ENCODE results near the gene CFAP58. TPM values are rescaled to one million over a fixed set of nuclear protein-coding genes. Genes with fewer than 3 reads are reported as not detected.
"Not testable (repeated sequence)": the region's sequence is repeated elsewhere in the genome, so short reads cannot be mapped to it uniquely, and the experiment has no call there.

The CFAP58 gene
- total RNA-seq, 2 donors from 2014 or later: 0.68 to 0.97 TPM

DNA sequence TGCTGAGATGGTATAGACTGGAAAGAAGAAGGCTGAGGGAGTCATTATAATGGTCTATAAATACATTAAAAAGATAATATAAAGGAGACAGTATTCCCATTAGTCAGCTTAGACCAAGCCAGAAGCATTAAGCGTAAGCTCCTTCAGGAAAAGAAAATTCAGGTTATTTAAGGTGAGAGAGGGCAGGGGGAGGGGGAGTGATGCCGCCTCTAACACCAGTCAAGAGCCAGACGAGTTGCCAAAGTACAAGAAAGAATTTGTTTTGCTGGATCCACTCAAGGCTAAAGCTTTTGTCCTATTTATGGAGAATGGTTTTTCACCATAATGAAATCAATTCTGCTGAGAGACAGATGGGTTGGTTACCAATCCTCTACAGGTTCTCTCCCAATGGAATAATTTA, 99.3 kb downstream of the CFAP58 start:
- no peaks in the 10 kb centered on the region for H3K36me3 Mint-ChIP-seq (ENCODE audit: low read depth)
- 80% methylated on average over 1 to 3 of the region's 3 CpGs for WGBS, 2 experiments (ENCODE audit: insufficient coverage in 1 of 2, insufficient read length in 1 of 2)
- H3K4me3 Mint-ChIP-seq: no peak overlapping the region

GRCh38 chr10:104456802-104457542, 103.3 kb downstream of the CFAP58 start:
- WGBS, 2 experiments (ENCODE audit: insufficient coverage in 1 of 2, insufficient read length in 1 of 2): 89 to 94% methylated on average over 3 to 8 of the region's 8 CpGs

More for the DNA sequence above, 99.3 kb downstream of the CFAP58 start:
- H3K27ac ChIP-seq (ENCODE audit: low read depth, low read length): no peak overlapping the region
- no peaks in the 10 kb centered on the region for H3K4me1 ChIP-seq (ENCODE audit: control insufficient read depth, insufficient read depth, low read length)
- Mint-ChIP-seq H3K27ac (no peak overlapping the region), H3K27me3 (ENCODE audit: insufficient read depth) (no peaks in the 10 kb centered on the region), H3K4me1 (peaks cover 15% of the 10 kb centered on the region), H3K9me3 (no peaks in the 10 kb centered on the region)
- no peaks in the 10 kb centered on the region for H3K27me3 ChIP-seq (ENCODE audit: control insufficient read depth, insufficient read depth, low read length, poor library complexity, severe bottlenecking)
- H3K4me3 ChIP-seq (ENCODE audit: low read length): no peak overlapping the region
- TF ChIP-seq, protein P1, sequence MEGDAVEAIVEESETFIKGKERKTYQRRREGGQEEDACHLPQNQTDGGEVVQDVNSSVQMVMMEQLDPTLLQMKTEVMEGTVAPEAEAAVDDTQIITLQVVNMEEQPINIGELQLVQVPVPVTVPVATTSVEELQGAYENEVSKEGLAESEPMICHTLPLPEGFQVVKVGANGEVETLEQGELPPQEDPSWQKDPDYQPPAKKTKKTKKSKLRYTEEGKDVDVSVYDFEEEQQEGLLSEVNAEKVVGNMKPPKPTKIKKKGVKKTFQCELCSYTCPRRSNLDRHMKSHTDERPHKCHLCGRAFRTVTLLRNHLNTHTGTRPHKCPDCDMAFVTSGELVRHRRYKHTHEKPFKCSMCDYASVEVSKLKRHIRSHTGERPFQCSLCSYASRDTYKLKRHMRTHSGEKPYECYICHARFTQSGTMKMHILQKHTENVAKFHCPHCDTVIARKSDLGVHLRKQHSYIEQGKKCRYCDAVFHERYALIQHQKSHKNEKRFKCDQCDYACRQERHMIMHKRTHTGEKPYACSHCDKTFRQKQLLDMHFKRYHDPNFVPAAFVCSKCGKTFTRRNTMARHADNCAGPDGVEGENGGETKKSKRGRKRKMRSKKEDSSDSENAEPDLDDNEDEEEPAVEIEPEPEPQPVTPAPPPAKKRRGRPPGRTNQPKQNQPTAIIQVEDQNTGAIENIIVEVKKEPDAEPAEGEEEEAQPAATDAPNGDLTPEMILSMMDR (conservative IDR thresholded peaks at IDR 0.05): no peak
- no peak for DNase-seq
- H3K9ac ChIP-seq (ENCODE audit: extremely low read depth, low read length, poor library complexity, severe bottlenecking): no peak overlapping the region
- no peaks in the 10 kb centered on the region for H3K36me3 ChIP-seq (ENCODE audit: control insufficient read depth, insufficient read depth, low read length)
- H3K9me3 ChIP-seq (ENCODE audit: control insufficient read depth, low read length): no peaks in the 10 kb centered on the region

DNA sequence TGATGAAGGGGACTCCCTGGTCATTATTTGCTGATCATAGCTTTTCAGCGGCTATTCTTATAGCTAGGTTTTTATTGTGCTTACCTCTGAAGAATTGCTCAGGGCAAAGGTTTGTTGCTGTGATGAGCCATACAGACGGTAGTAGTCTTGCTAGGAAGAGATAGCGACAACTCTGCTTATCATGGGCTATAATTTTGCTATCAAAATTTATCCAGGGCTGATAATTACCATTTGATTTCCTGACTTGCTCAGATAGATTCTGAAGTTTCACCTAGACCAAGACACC, 103.9 kb downstream of the CFAP58 start:
- Mint-ChIP-seq H3K27ac (no peak overlapping the region), H3K36me3 (ENCODE audit: low read depth) (peaks cover 2% of the 10 kb centered on the region), H3K4me1 (peaks cover 16% of the 10 kb centered on the region), H3K4me3 (no peak overlapping the region), H3K27me3 (ENCODE audit: insufficient read depth) (peaks cover 3% of the 10 kb centered on the region), H3K9me3 (peaks cover 23% of the 10 kb centered on the region)
- Histone ChIP-seq H3K4me1 (ENCODE audit: control insufficient read depth, insufficient read depth, low read length) (no peaks in the 10 kb centered on the region), H3K9ac (ENCODE audit: extremely low read depth, low read length, poor library complexity, severe bottlenecking) (no peak overlapping the region), H3K4me3 (ENCODE audit: low read length) (no peak overlapping the region), H3K27me3 (ENCODE audit: control insufficient read depth, insufficient read depth, low read length, poor library complexity, severe bottlenecking) (no peaks in the 10 kb centered on the region), H3K9me3 (ENCODE audit: control insufficient read depth, low read length) (peaks cover 14% of the 10 kb centered on the region), H3K36me3 (ENCODE audit: control insufficient read depth, insufficient read depth, low read length) (no peaks in the 10 kb centered on the region), H3K27ac (ENCODE audit: low read depth, low read length) (no peak overlapping the region)
- WGBS, 2 experiments (ENCODE audit: insufficient coverage in 1 of 2, insufficient read length in 1 of 2): 96% methylated on average over 3 of the region's 3 CpGs; no CpG with 5 or more reads in 1 of the 2 experiments
- DNase-seq: no peak
- TF ChIP-seq, protein P1 (conservative IDR thresholded peaks at IDR 0.05): no peak

More at GRCh38 chr10:104456802-104457542, 103.3 kb downstream of the CFAP58 start:
- Histone ChIP-seq H3K4me1 (ENCODE audit: control insufficient read depth, insufficient read depth, low read length) (no peaks in the 10 kb centered on the region), H3K9me3 (ENCODE audit: control insufficient read depth, low read length) (peaks cover 9% of the 10 kb centered on the region), H3K9ac (ENCODE audit: extremely low read depth, low read length, poor library complexity, severe bottlenecking) (no peak overlapping the region), H3K27ac (ENCODE audit: low read depth, low read length) (no peak overlapping the region), H3K4me3 (ENCODE audit: low read length) (no peak overlapping the region), H3K36me3 (ENCODE audit: control insufficient read depth, insufficient read depth, low read length) (no peaks in the 10 kb centered on the region), H3K27me3 (ENCODE audit: control insufficient read depth, insufficient read depth, low read length, poor library complexity, severe bottlenecking) (no peaks in the 10 kb centered on the region)
- H3K4me3 Mint-ChIP-seq: no peak overlapping the region
- H3K9me3 Mint-ChIP-seq: peaks cover 19% of the 10 kb centered on the region
- peaks cover 3% of the 10 kb centered on the region for H3K27me3 Mint-ChIP-seq (ENCODE audit: insufficient read depth)
- TF ChIP-seq, protein P1 (conservative IDR thresholded peaks at IDR 0.05): no peak
- no peak for DNase-seq
- no peak overlapping the region for H3K27ac Mint-ChIP-seq
- H3K36me3 Mint-ChIP-seq (ENCODE audit: low read depth): peaks cover 2% of the 10 kb centered on the region
- H3K4me1 Mint-ChIP-seq: peaks cover 16% of the 10 kb centered on the region

- H3K36me3 ChIP-seq (ENCODE audit: control insufficient read depth, insufficient read depth, low read length); H3K9ac ChIP-seq (ENCODE audit: extremely low read depth, low read length, poor library complexity, severe bottlenecking); H3K4me3 ChIP-seq (ENCODE audit: low read length); H3K27ac Mint-ChIP-seq; H3K27ac ChIP-seq (ENCODE audit: low read depth, low read length); DNase-seq; H3K27me3 ChIP-seq (ENCODE audit: control insufficient read depth, insufficient read depth, low read length, poor library complexity, severe bottlenecking); H3K4me3 Mint-ChIP-seq; H3K36me3 Mint-ChIP-seq (ENCODE audit: low read depth); H3K4me1 ChIP-seq (ENCODE audit: control insufficient read depth, insufficient read depth, low read length): not testable (repeated sequence)
- Mint-ChIP-seq H3K4me1 (peaks cover 13% of the 10 kb centered on the region), H3K9me3 (peaks cover 35% of the 10 kb centered on the region), H3K27me3 (ENCODE audit: insufficient read depth) (peaks cover 17% of the 10 kb centered on the region)
- H3K9me3 ChIP-seq (ENCODE audit: control insufficient read depth, low read length): peaks cover 48% of the 10 kb centered on the region
Measured at GRCh38 chr10:104465575-104465974, 111.9 kb downstream of the CFAP58 start.

GRCh38 chr10:104468818-104469217, 115.2 kb downstream of the CFAP58 start:
- not testable (repeated sequence) for H3K4me3 ChIP-seq (ENCODE audit: low read length); H3K27ac Mint-ChIP-seq; H3K27ac ChIP-seq (ENCODE audit: low read depth, low read length); H3K9ac ChIP-seq (ENCODE audit: extremely low read depth, low read length, poor library complexity, severe bottlenecking); H3K27me3 ChIP-seq (ENCODE audit: control insufficient read depth, insufficient read depth, low read length, poor library complexity, severe bottlenecking); DNase-seq; H3K4me3 Mint-ChIP-seq; H3K36me3 ChIP-seq (ENCODE audit: control insufficient read depth, insufficient read depth, low read length); H3K36me3 Mint-ChIP-seq (ENCODE audit: low read depth); H3K4me1 ChIP-seq (ENCODE audit: control insufficient read depth, insufficient read depth, low read length)
- WGBS, 2 experiments (ENCODE audit: insufficient coverage in 1 of 2, insufficient read length in 1 of 2): 97 to 100% methylated on average over 1 to 2 of the region's 2 CpGs
- Mint-ChIP-seq H3K4me1 (peaks cover 10% of the 10 kb centered on the region), H3K9me3 (peaks cover 16% of the 10 kb centered on the region), H3K27me3 (ENCODE audit: insufficient read depth) (peaks cover 30% of the 10 kb centered on the region)
- peaks cover 46% of the 10 kb centered on the region for H3K9me3 ChIP-seq (ENCODE audit: control insufficient read depth, low read length)
